K562 (cell line): ENCODE data around the gene SUV39H2.
"Not testable (repeated sequence)": the region's sequence is repeated elsewhere in the genome, so short reads cannot be mapped to it uniquely, and the experiment has no call there.

Source experiments
- ARID3A ChIP-seq: IDR thresholded peaks from 2 replicates; pipeline ENCODE4 v1.6.1; 2012; ENCODE audit warnings: low read depth, low read length, improper control_type of control experiment, borderline replicate concordance
- CTCF ChIP-seq, 3 experiments: IDR thresholded peaks in 2 of 3; conservative IDR thresholded peaks in 1 of 3; 2 replicates each; pipeline ENCODE4 v1.5.1; 2011 to 2012; ENCODE audit warnings: low read length in 3 of 3, mild to moderate bottlenecking in 3 of 3, control low read depth in 2 of 3, improper control_type of control experiment in 1 of 3, inconsistent platforms in 1 of 3, low read depth in 1 of 3, mixed read lengths in 1 of 3, moderate library complexity in 1 of 3; ENCODE audit not compliant: insufficient read depth in 2 of 3
- DPF2 ChIP-seq: fragments of 450-650 bp; IDR thresholded peaks from 2 replicates; pipeline ENCODE4 v1.6.1; 2016
- ETV1 ChIP-seq: fragments of 450-650 bp; conservative IDR thresholded peaks from 2 replicates; pipeline ENCODE4 v1.6.1; 2016; ENCODE audit warnings: missing genetic modification characterization, control low read depth, low read depth, missing compliant biosample characterization
- MAZ ChIP-seq, 2 experiments: fragments of 450-650 bp in 1 of 2; sonication (generic) in 1 of 2; formaldehyde crosslinking; IDR thresholded peaks in 1 of 2; conservative IDR thresholded peaks in 1 of 2; 2 replicates each; pipeline versions ENCODE4 v1.4.0 to v1.5.0; 2020; ENCODE audit warnings: mild to moderate bottlenecking in 1 of 2, missing genetic modification reagents in 1 of 2
- PML ChIP-seq: IDR thresholded peaks from 2 replicates; pipeline ENCODE4 v1.6.1; 2012; ENCODE audit warnings: low read length, inconsistent platforms
- POLR2A ChIP-seq: fragments of 450-650 bp; conservative IDR thresholded peaks from 2 replicates; pipeline ENCODE4 v1.6.1; 2016
- POLR2AphosphoS5 ChIP-seq: IDR thresholded peaks from 2 replicates; pipeline ENCODE4 v1.6.1; 2011; ENCODE audit warnings: mild to moderate bottlenecking, low read depth, low read length, moderate library complexity; ENCODE audit not compliant: control insufficient read depth, insufficient read depth
- RHOXF2B ChIP-seq: fragments of 250-450 bp; sonication (Bioruptor Pico); conservative IDR thresholded peaks from 2 replicates; pipeline ENCODE4 v1.5.1; 2021
- SRSF7 ChIP-seq: fragments of 200-400 bp; formaldehyde crosslinking; optimal IDR thresholded peaks from 2 replicates; pipeline ENCODE3; 2017; ENCODE audit warnings: mild to moderate bottlenecking, low read depth, low read length
- ZNF133 ChIP-seq: fragments of 250-450 bp; sonication (Bioruptor Pico); IDR thresholded peaks from 2 replicates; pipeline ENCODE4 v1.4.0; 2020; ENCODE audit warnings: mild to moderate bottlenecking
- TF ChIP-seq, protein P1 (sequence below): sonication (generic); formaldehyde crosslinking; IDR thresholded peaks from 2 replicates; pipeline ENCODE4 v1.5.0; 2020; ENCODE audit warnings: missing genetic modification reagents

- not testable (repeated sequence) for TF ChIP-seq DPF2; POLR2A; POLR2AphosphoS5; RHOXF2B (CRISPR knock-in tag); ETV1; ZNF133 (CRISPR knock-in tag); PML; ARID3A; CTCF (IDR thresholded peaks at IDR 0.05 in 2 of 3, conservative IDR thresholded peaks at IDR 0.05 in 1 of 3; ENCODE audit: insufficient read depth in 2 of 3, low read depth in 1 of 3, low read length in 3 of 3); SRSF7; MAZ (CRISPR knock-in tag; conservative IDR thresholded peaks at IDR 0.05 in 1 of 2, IDR thresholded peaks at IDR 0.05 in 1 of 2)
- TF ChIP-seq, protein P1, sequence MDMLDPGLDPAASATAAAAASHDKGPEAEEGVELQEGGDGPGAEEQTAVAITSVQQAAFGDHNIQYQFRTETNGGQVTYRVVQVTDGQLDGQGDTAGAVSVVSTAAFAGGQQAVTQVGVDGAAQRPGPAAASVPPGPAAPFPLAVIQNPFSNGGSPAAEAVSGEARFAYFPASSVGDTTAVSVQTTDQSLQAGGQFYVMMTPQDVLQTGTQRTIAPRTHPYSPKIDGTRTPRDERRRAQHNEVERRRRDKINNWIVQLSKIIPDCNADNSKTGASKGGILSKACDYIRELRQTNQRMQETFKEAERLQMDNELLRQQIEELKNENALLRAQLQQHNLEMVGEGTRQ (CRISPR knock-in tag) = not testable (repeated sequence)
Measured at GRCh38 chr10:14864466-14864865, 14.2 kb upstream of the SUV39H2 start.
